ENCODE data around the gene GVQW3. TPM values are rescaled to one million over a fixed set of nuclear protein-coding genes. Genes with fewer than 3 reads are reported as not detected.
A peak's percentile ranks its signal among the peaks of the same experiment; 100 is the strongest.

GVQW3 gene
- total RNA-seq, 1 experiment from 2014 or later, result 4.7 TPM

DNA sequence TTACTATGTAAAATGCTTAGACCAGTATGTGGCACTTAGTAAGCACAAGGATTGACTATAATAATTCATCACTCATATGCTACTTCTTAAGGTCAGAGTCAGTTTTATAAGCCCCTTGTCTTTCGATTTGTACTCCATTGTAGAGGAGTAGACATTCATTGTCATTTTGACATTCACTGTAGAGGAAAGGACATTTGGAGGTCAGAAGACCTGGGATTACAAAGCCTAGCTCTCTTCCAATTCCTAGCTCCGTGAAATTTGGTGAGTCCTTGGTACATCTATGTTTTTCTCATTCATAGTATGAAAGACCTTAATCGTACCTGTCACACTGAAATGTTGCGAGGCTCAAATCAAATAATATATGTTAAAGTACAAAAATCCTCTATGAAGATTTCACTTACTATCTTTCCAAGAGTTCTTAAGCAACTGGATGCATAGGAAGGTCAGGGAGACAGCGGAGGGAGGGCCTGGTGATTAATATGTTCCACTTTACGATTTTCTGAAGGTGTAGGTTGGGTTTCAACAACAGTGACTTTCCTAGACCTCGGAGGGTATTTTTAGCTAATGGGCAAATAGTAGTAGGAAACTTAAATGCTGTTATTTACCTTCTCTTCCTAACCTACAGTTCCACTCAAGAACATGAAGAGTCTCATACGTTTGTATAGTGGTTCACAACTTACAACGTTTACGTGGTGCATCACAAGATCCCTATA lies 62.3 kb downstream of the GVQW3 start:
- no peak overlapping the region for H2AFZ ChIP-seq (ENCODE audit: low read depth, low read length, poor library complexity, severe bottlenecking)
- CTCF ChIA-PET, result no interaction called here

More for the DNA sequence above, 62.3 kb downstream of the GVQW3 start:
- peak overlapping the region; percentile 86 to 96 for H3K4me3 ChIP-seq (replicated peaks in 1 of 2; ENCODE audit: low read depth in 1 of 2, low read length in 2 of 2)
- no peak for DNase-seq (ENCODE audit: low read depth, low spot score)
- H3K36me3 ChIP-seq (ENCODE audit: control insufficient read depth in 1 of 2, insufficient read depth in 2 of 2, low read length in 2 of 2), result peaks cover 0 to 6% of the 10 kb centered on the region in 2 experiments; a peak in 3 of 4 replicates
- peaks cover 6 to 10% of the 10 kb centered on the region in 2 experiments for H3K4me1 ChIP-seq (ENCODE audit: control insufficient read depth in 1 of 2, insufficient read depth in 2 of 2, low read length in 2 of 2)
- ATAC-seq, result no peak
- no peaks in the 10 kb centered on the region for H3K9me3 ChIP-seq (ENCODE audit: control insufficient read depth in 1 of 2, insufficient read depth in 1 of 2, low read depth in 1 of 2, low read length in 2 of 2)
- no TSS peak for BruUV-seq (replicated peaks)
- H3K9ac ChIP-seq (ENCODE audit: low read length), result peak overlapping the region; percentile 94
- no peaks in the 10 kb centered on the region for H4K20me1 ChIP-seq (ENCODE audit: insufficient read depth)
- POLR2A ChIA-PET, result no interaction called here
- no peaks in the 10 kb centered on the region for H3K9me2 ChIP-seq (ENCODE audit: insufficient read depth)
- H3K27ac ChIP-seq (ENCODE audit: low read depth, low read length), result peak overlapping the region; percentile 86; the same call in 1 of the 2 replicates
- TF ChIP-seq ELF1 (IDR thresholded peaks at IDR 0.05; ENCODE audit: borderline replicate concordance, low read depth), result no peak
- no peak for TF ChIP-seq RAD21 (IDR thresholded peaks at IDR 0.05; ENCODE audit: low read depth)
- no peak for TF ChIP-seq POLR2A (IDR thresholded peaks at IDR 0.05; ENCODE audit: borderline replicate concordance, extremely low read depth, insufficient read depth, insufficient read length)
- no peak for TF ChIP-seq EZH2phosphoT487 (IDR thresholded peaks at IDR 0.05; ENCODE audit: borderline replicate concordance)
- TF ChIP-seq POLR2AphosphoS5 (IDR thresholded peaks at IDR 0.05; ENCODE audit: low read depth, low read length), result no peak
- TF ChIP-seq, protein P1, sequence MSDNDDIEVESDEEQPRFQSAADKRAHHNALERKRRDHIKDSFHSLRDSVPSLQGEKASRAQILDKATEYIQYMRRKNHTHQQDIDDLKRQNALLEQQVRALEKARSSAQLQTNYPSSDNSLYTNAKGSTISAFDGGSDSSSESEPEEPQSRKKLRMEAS (IDR thresholded peaks at IDR 0.05), result no peak
- TF ChIP-seq, protein P2, sequence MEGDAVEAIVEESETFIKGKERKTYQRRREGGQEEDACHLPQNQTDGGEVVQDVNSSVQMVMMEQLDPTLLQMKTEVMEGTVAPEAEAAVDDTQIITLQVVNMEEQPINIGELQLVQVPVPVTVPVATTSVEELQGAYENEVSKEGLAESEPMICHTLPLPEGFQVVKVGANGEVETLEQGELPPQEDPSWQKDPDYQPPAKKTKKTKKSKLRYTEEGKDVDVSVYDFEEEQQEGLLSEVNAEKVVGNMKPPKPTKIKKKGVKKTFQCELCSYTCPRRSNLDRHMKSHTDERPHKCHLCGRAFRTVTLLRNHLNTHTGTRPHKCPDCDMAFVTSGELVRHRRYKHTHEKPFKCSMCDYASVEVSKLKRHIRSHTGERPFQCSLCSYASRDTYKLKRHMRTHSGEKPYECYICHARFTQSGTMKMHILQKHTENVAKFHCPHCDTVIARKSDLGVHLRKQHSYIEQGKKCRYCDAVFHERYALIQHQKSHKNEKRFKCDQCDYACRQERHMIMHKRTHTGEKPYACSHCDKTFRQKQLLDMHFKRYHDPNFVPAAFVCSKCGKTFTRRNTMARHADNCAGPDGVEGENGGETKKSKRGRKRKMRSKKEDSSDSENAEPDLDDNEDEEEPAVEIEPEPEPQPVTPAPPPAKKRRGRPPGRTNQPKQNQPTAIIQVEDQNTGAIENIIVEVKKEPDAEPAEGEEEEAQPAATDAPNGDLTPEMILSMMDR (IDR thresholded peaks at IDR 0.05 in 2 of 3, conservative IDR thresholded peaks at IDR 0.05 in 1 of 3; ENCODE audit: borderline replicate concordance in 1 of 3, insufficient read depth in 1 of 3, low read depth in 2 of 3, low read length in 2 of 3), result no peak
- TF ChIP-seq CBX3 (IDR thresholded peaks at IDR 0.05; ENCODE audit: low read depth), result no peak
- TF ChIP-seq TCF7L2 (IDR thresholded peaks at IDR 0.05; ENCODE audit: borderline replicate concordance, extremely low read depth, insufficient read depth, insufficient read length), result no peak
- no peak for TF ChIP-seq ZNF274 (IDR thresholded peaks at IDR 0.05; ENCODE audit: low read depth, low read length)
- no peak for TF ChIP-seq EGR1 (IDR thresholded peaks at IDR 0.05; ENCODE audit: low read depth)
- TF ChIP-seq EZH2 (IDR thresholded peaks at IDR 0.05), result no peak
- TF ChIP-seq, protein P3, sequence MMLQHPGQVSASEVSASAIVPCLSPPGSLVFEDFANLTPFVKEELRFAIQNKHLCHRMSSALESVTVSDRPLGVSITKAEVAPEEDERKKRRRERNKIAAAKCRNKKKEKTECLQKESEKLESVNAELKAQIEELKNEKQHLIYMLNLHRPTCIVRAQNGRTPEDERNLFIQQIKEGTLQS (IDR thresholded peaks at IDR 0.05), result no peak
- TF ChIP-seq FOSL1 (IDR thresholded peaks at IDR 0.05; ENCODE audit: low read depth), result no peak
- no peak for TF ChIP-seq SRF (IDR thresholded peaks at IDR 0.05; ENCODE audit: low read depth)
- TF ChIP-seq SIN3A (IDR thresholded peaks at IDR 0.05; ENCODE audit: low read depth), result no peak
- no peak for TF ChIP-seq SP1 (IDR thresholded peaks at IDR 0.05; ENCODE audit: low read depth)
- TF ChIP-seq, protein P4, sequence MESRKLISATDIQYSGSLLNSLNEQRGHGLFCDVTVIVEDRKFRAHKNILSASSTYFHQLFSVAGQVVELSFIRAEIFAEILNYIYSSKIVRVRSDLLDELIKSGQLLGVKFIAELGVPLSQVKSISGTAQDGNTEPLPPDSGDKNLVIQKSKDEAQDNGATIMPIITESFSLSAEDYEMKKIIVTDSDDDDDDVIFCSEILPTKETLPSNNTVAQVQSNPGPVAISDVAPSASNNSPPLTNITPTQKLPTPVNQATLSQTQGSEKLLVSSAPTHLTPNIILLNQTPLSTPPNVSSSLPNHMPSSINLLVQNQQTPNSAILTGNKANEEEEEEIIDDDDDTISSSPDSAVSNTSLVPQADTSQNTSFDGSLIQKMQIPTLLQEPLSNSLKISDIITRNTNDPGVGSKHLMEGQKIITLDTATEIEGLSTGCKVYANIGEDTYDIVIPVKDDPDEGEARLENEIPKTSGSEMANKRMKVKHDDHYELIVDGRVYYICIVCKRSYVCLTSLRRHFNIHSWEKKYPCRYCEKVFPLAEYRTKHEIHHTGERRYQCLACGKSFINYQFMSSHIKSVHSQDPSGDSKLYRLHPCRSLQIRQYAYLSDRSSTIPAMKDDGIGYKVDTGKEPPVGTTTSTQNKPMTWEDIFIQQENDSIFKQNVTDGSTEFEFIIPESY (IDR thresholded peaks at IDR 0.05; ENCODE audit: extremely low read depth, insufficient replicate concordance, low read length), result no peak
- no peak for TF ChIP-seq JUND (IDR thresholded peaks at IDR 0.05)
- H3K79me2 ChIP-seq (ENCODE audit: insufficient read depth, low read length), result peaks cover 46% of the 10 kb centered on the region
- peak overlapping the region; percentile 75 for H3K4me2 ChIP-seq (ENCODE audit: low read length)
- H3K27me3 ChIP-seq (ENCODE audit: insufficient read depth, low read length), result no peaks in the 10 kb centered on the region
- RAD21 ChIA-PET (ENCODE audit: low non-redundant PET in 1 of 2, low total read pairs in 2 of 2, uncharacterized antibody in 2 of 2, unreplicated experiment in 2 of 2), result no interaction called here
- intact Hi-C loops (cut with micrococcal nuclease), result loop anchor here (5.0 kb wide), 1 partner anchor 61 kb away; the partner anchor contains the start of genes GVQW3 and THAP12

Measured in HCT116 (cell line).